Transverse colon (tissue), 4 donors: ENCODE measurements around the gene SH3BP5L. TPM values are rescaled to one million over a fixed set of nuclear protein-coding genes. Genes with fewer than 3 reads are reported as not detected.

Experiments
- DNase-seq: peaks from one replicate; pipeline ENCODE4 v3.0.0-alpha.2; 2019
- H3K27ac ChIP-seq, 4 donors: fragments of 200-600 bp; sonication (generic); 2 replicates each; pipeline ENCODE4 v1.5.1; 2016 to 2018; ENCODE audit warnings: inconsistent platforms in 4 of 4
- H3K27me3 ChIP-seq: fragments of 200-600 bp; sonication (generic); 2 replicates; pipeline ENCODE4 v1.5.1; 2017; ENCODE audit warnings: inconsistent platforms
- H3K36me3 ChIP-seq, 4 donors: fragments of 200-600 bp; sonication (generic); 2 replicates each; pipeline ENCODE4 v1.5.1; 2017 to 2019; ENCODE audit warnings: inconsistent platforms in 4 of 4
- H3K4me1 ChIP-seq, 4 donors: fragments of 200-600 bp; sonication (generic); 2 replicates each; pipeline ENCODE4 v1.5.1; 2017 to 2020; ENCODE audit warnings: inconsistent platforms in 4 of 4
- H3K4me3 ChIP-seq, 4 donors: fragments of 200-600 bp; sonication (generic); 1 replicate in 1 of 4; 2 replicates in 3 of 4; pipeline versions ENCODE4 v1.5.1 to v1.6.1; 2017 to 2019; ENCODE audit warnings: inconsistent platforms in 4 of 4
- H3K9me3 ChIP-seq, 2 donors: fragments of 200-600 bp; sonication (generic); 2 replicates each; pipeline ENCODE4 v1.5.1; 2017 to 2019; ENCODE audit warnings: inconsistent platforms in 2 of 2
- EP300 ChIP-seq: sonication (generic); formaldehyde crosslinking; IDR thresholded peaks from one replicate; pipeline ENCODE4 v1.6.1; 2017; ENCODE audit warnings: antibody characterized with exemption, low read depth
- POLR2A ChIP-seq: fragments of 450-650 bp; IDR thresholded peaks from one replicate; pipeline ENCODE4 v1.6.1; 2016; ENCODE audit warnings: antibody characterized with exemption, mild to moderate bottlenecking, moderate library complexity
- POLR2AphosphoS5 ChIP-seq, 3 donors: sonication (generic); formaldehyde crosslinking; IDR thresholded peaks; one replicate each; pipeline ENCODE4 v1.6.1; 2016; ENCODE audit warnings: antibody characterized with exemption in 3 of 3
- WGBS, 2 donors: methylation state at CpG; one replicate each; pipeline ENCODE4 v1.1.5; 2018; ENCODE audit warnings: low coverage in 1 of 2; 5-methylcytosine and 5-hydroxymethylcytosine counted together
- in situ Hi-C, 4 donors: fragments of 200-750 bp; cut with MboI; loops; one replicate each; pipeline versions ENCODE4 v1.15.0 to v1.15.1; 2017; ENCODE audit warnings: low sequenced_read_pairs in 3 of 4, low pct_ligation_motif_present in 1 of 4, low pct_unique_long_range_greater_than_20kb in 1 of 4
- intact Hi-C: fragments of 100-400 bp; cut with DNase I; formaldehyde crosslinking; loops from one replicate; pipeline ENCODE4 v1.15.1; 2023; ENCODE audit warnings: low total_unique reads
- total RNA-seq, 4 donors: library from RNA; depleted of rRNA; stranded (reverse); fragments of >200 nt; gene quantifications; one replicate each; pipeline ENCODE4 v1.1.0, GENCODE V29; 2016
- TF ChIP-seq, protein P1 (sequence below), 5 experiments: fragments of 200-600 bp in 3 of 5; fragments of 450-650 bp in 2 of 5; sonication (generic) in 3 of 5; IDR thresholded peaks; 1 replicate in 2 of 5; 2 replicates in 3 of 5; pipeline ENCODE4 v1.5.1; 2016 to 2017; ENCODE audit warnings: antibody characterized with exemption in 5 of 5, inconsistent platforms in 3 of 5, mild to moderate bottlenecking in 2 of 5, moderate library complexity in 1 of 5

Gene SH3BP5L
- total RNA-seq, 4 donors from 2014 or later, result 28.1 to 36.2 (median 31.4) TPM

DNA sequence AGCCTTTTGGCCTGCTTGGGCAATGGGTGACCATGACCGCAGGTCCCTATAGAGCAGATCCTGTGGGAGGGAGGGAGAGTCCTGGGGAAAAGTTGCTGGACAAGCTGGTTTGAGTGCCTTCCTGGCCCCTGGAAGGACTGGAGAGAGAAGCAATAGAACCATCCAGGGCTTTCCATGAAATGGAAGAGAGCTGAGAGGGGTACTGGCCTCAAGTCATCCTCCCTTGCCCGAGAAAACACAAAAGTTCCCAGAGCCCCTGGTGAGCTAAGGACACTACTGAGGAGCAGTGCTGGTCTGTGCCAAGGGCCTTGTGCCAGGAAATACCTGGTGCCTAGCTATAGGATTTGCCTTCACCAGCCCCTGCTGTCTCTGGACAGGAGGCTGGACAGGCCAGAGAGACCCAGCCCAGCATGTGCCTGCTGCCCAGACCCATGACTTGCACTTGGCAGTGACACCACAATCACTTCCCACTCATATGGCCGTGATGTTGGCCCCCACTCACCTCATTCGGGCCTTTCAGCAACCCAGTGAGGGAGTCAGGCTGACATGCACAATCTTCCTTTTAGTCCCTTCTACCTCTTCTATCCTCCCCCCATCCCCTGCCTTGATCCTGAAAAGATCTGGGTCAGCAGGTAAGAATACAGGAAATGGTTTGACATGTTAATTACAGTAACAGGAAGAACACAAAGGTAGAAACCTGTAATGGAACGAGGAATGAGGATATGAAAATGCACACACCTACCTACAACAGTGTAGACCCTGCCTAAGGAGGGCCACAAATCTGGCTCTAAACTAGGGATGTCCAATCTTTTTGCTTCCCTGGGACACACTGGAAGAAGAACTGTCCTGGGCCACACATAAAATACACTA is 7.0 kb downstream of the SH3BP5L start:
- Histone ChIP-seq H3K27me3 (no peaks in the 10 kb centered on the region), H3K9me3 (no peaks in the 10 kb centered on the region), H3K36me3 (peaks cover 0 to 37% (median 12%) of the 10 kb centered on the region in 4 donors), H3K4me1 (peaks cover 15 to 30% (median 21%) of the 10 kb centered on the region in 4 donors), H3K4me3 (no peak overlapping the region), H3K27ac (no peak overlapping the region)
- no peak for TF ChIP-seq EP300
- TF ChIP-seq POLR2AphosphoS5 (IDR thresholded peaks at IDR 0.05), result no peak
- TF ChIP-seq, protein P1, sequence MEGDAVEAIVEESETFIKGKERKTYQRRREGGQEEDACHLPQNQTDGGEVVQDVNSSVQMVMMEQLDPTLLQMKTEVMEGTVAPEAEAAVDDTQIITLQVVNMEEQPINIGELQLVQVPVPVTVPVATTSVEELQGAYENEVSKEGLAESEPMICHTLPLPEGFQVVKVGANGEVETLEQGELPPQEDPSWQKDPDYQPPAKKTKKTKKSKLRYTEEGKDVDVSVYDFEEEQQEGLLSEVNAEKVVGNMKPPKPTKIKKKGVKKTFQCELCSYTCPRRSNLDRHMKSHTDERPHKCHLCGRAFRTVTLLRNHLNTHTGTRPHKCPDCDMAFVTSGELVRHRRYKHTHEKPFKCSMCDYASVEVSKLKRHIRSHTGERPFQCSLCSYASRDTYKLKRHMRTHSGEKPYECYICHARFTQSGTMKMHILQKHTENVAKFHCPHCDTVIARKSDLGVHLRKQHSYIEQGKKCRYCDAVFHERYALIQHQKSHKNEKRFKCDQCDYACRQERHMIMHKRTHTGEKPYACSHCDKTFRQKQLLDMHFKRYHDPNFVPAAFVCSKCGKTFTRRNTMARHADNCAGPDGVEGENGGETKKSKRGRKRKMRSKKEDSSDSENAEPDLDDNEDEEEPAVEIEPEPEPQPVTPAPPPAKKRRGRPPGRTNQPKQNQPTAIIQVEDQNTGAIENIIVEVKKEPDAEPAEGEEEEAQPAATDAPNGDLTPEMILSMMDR (IDR thresholded peaks at IDR 0.05), result no peak
- no peak for TF ChIP-seq POLR2A
- in situ Hi-C loops, result no loop called here
- no peak for DNase-seq
- intact Hi-C loops, result no loop called here
- WGBS, 2 donors, result 72% methylated on average over 5 of the region's 5 CpGs; no CpG with 5 or more reads in 1 of the 2 donors

DNA sequence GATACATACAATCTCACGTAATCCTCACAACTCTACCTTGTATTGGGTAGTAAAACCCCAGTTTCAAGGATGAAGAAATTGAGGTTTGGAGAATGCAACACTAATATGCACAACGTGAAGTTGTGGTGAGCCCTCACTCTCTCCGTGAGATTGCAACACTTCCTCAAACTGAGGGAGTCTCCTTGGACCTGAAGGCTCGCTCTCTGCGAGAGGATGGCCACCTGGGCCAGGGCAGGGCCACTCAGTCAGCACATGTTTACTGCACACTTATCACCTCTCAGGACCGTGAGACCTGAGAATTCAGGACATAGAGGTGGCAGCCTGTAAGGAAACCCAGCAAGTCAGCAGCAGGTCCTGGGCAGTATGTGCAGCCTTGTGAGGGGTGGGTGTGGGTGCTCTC is 8.7 kb downstream of the SH3BP5L start:
- 80% methylated on average over 6 of the region's 6 CpGs; no CpG with 5 or more reads in 1 of the 2 donors for WGBS, 2 donors
- H3K4me3 ChIP-seq, result no peak overlapping the region
- no peaks in the 10 kb centered on the region for H3K9me3 ChIP-seq
- peaks cover 0 to 42% (median 16%) of the 10 kb centered on the region in 4 donors for H3K36me3 ChIP-seq
- no peak for TF ChIP-seq POLR2A
- TF ChIP-seq POLR2AphosphoS5 (IDR thresholded peaks at IDR 0.05), result no peak
- no peak for TF ChIP-seq EP300
- TF ChIP-seq, protein P1 (IDR thresholded peaks at IDR 0.05), result no peak
- peaks cover 0 to 13% (median 7%) of the 10 kb centered on the region in 4 donors for H3K4me1 ChIP-seq
- no peak for DNase-seq
- H3K27ac ChIP-seq, result no peak overlapping the region
- intact Hi-C loops (no loop called here), in situ Hi-C loops (no loop called here)
- H3K27me3 ChIP-seq, result no peaks in the 10 kb centered on the region

DNA sequence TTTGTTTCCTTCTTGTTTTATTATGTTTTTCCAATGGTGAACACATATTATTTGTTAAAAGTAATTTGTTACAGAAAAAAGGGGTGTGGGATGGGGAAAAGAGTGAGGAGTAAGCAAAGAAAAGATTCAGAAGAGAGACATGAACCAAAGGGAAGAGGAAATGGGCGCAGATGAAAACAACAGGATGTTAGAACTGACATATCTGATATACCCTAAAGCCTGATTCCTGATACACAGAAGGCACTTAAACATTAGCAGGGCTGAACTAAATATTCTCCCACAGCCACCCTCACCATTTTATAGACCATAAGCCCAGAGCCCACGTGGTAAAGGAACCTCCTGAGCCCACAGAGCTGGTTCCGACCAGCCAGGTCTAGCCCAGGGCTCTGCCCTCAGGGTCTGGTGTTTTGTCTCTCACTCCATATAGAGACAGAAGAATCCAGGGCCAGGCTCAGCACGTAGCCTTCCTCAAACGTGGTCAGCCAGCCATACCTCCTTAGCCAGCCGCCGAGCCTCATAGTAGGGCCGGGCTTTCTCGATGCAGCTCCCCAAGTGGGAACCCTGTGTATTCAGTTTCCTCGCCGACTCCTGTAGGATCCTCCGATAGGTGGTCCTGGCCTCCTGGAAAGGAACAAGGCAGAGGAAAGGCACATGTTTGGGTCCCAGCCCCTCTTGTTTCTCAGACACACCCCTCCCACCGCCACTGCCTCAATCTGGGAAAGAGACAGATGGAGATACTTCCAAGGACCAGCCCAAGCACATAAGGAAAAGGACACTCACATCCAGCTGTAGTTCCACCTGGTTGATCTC is 9.5 kb downstream of the SH3BP5L start:
- no peaks in the 10 kb centered on the region for H3K27me3 ChIP-seq
- no peaks in the 10 kb centered on the region for H3K9me3 ChIP-seq
- peaks cover 0 to 42% (median 16%) of the 10 kb centered on the region in 4 donors for H3K36me3 ChIP-seq
- no peak overlapping the region for H3K27ac ChIP-seq
- WGBS, 2 donors, result 67 to 89% methylated on average over 1 to 13 of the region's 13 CpGs
- peaks cover 0 to 5% (median 1%) of the 10 kb centered on the region in 4 donors for H3K4me1 ChIP-seq
- H3K4me3 ChIP-seq, result no peak overlapping the region
- intact Hi-C loops, result no loop called here
- TF ChIP-seq POLR2AphosphoS5 (IDR thresholded peaks at IDR 0.05), result no peak
- TF ChIP-seq, protein P1 (IDR thresholded peaks at IDR 0.05), result no peak
- no peak for TF ChIP-seq EP300
- no peak for TF ChIP-seq POLR2A
- no peak for DNase-seq
- in situ Hi-C loops, result no loop called here

DNA sequence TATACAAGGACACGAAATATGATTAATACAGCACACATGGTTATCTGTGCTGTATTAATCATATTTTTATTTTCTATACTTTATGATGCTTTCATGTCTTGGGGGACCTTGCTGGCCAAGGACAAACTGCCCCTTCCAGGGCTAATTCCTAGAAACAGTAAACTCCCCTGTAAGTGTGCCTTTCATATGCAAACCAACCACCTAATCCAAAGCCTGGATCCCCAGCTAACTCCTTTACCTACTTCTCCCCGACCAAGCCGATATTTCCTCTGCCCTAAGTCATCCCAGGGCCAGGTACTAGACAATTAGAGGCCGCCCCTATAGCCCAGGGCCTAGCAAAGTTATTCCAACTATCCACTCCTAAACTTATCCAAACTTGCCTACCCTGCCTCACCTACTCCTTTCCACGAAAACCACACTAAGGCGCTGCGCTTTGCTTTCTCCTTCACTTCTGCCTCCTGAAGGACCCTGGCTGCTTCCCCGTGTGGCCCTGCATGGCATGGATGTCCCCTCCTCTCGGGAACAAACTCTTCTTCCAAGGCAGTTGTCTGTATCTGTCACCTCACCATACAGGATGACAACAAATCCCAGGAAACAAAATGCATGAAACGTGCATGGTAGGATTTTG is 10.2 kb downstream of the SH3BP5L start:
- intact Hi-C loops, result no loop called here

More for the DNA sequence above, 10.2 kb downstream of the SH3BP5L start:
- H3K36me3 ChIP-seq, result peaks cover 0 to 42% (median 16%) of the 10 kb centered on the region in 4 donors
- DNase-seq, result no peak
- in situ Hi-C loops, result no loop called here
- H3K4me1 ChIP-seq, result peaks cover 0 to 4% (median 0%) of the 10 kb centered on the region in 4 donors
- 90 to 93% methylated on average over 10 of the region's 10 CpGs for WGBS, 2 donors
- no peaks in the 10 kb centered on the region for H3K9me3 ChIP-seq
- H3K27ac ChIP-seq, result no peak overlapping the region
- H3K27me3 ChIP-seq, result no peaks in the 10 kb centered on the region
- TF ChIP-seq, protein P1 (IDR thresholded peaks at IDR 0.05), result no peak
- TF ChIP-seq POLR2AphosphoS5 (IDR thresholded peaks at IDR 0.05), result no peak
- TF ChIP-seq POLR2A, result no peak
- TF ChIP-seq EP300, result no peak
- H3K4me3 ChIP-seq, result no peak overlapping the region
